GM15510 (cell line): ENCODE results near the gene LPP.

Experiments used
- POLR2A ChIP-seq: IDR thresholded peaks from 3 replicates; pipeline ENCODE4 v1.6.1; 2011; ENCODE audit warnings: borderline replicate concordance; ENCODE audit not compliant: insufficient read length; ENCODE audit errors: extremely low read depth

Gene LPP

DNA sequence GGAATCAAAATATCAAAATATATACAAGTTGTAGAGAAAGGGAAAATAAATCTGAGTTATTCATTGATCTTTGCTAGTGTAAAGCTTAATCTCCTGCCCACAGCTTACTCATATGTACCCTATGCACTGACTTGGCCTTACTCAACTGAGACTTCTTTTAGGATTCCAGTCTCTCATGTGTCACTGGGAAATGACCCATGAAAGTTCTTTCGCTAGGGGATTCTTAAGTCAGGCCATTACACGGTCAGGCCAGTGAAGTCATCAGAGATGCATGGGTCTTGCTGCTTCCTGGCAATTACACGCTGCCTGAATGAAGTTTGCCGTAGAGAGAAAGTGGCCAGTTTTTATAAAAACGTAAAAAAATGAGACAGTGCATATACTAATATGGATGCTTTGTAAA lies 20.7 kb upstream of the LPP start:
- no peak for TF ChIP-seq POLR2A

- no peak for TF ChIP-seq POLR2A
These were observed 20.3 kb upstream of the LPP start for GRCh38 chr3:188133646-188134045.

DNA sequence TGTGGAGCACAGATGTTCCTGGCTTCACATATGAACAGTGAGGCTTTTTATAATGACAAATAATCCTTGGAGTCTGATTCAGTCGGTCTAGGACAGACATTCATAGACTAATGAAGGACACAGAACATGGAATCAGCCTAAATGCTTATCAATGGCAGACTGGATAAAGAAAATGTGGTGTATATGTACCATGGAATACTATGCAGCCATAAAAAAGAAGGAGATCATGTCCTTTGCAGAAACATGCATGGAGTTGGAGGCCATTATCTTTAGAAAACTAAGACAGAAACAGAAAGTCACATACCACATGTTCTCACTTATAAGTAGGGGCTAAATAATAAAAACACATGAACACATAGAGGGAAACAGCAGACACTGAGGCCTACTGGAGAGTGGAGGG lies 19.9 kb upstream of the LPP start:
- TF ChIP-seq POLR2A = no peak

DNA sequence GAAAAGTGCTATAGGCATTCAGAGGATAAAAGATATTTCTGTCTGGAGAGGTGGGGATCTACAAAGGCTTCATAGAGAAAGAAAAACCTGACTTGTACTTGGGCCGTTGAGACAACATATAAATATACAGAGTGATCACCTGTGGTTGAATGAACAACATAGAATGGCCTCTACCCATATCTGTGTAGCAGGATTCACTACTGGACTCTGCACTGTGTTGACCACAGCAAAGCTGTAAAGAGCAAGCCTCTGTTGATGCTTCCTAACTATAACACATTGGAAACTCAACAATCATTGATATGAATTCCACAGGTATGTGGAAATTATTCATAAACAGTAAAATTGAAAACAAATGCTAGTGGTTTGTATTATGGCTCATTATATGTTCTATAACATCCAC lies 19.1 kb upstream of the LPP start:
- TF ChIP-seq POLR2A = no peak

DNA sequence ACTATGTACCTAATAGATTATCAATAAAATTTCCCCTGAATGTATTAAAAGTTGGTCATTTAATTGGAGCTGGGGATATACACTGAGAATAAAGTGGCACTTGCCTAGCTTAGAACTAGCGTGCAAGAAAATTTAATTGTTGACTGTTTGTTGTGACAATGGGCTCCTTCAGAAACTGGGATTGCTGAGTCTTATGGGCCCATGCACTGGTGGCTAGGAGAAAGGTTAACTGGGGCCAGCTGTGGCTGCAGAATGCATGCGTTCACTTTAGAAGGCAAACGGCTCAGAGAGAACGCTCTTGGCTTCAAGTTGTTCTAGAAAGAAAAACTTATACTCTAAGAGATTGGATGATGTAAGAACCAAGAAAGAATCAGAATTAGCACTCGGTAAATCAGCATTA lies 18.7 kb upstream of the LPP start:
- no peak for TF ChIP-seq POLR2A

GRCh38 chr3:188137051-188137450 lies 16.9 kb upstream of the LPP start:
- no peak for TF ChIP-seq POLR2A

GRCh38 chr3:188139466-188139865 lies 14.5 kb upstream of the LPP start:
- no peak for TF ChIP-seq POLR2A

GRCh38 chr3:188146219-188146618 lies 7.7 kb upstream of the LPP start:
- TF ChIP-seq POLR2A = no peak

GRCh38 chr3:188147782-188148181 lies 6.2 kb upstream of the LPP start:
- no peak for TF ChIP-seq POLR2A

GRCh38 chr3:188148318-188148717 lies 5.6 kb upstream of the LPP start:
- TF ChIP-seq POLR2A = no peak

- TF ChIP-seq POLR2A = no peak
These were observed 4.4 kb upstream of the LPP start for GRCh38 chr3:188149587-188149986.

DNA sequence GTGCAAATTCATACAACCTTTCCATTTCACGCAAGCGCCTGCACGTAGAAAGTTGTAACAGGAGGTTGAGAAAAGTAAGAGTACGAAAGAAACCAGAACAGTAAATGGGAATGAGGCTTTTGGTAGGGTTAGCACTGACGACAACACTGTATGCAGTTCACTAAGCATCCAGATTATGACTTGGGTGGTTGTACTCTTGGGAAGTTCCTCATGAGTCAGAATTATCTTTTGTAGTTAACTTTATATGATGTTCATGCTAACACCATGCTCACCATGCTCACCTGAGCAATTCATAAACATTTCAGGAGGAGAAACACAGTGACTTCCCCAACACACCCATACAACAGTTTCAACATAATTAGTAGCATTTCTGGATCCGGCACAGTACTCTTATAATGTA lies 3.0 kb upstream of the LPP start:
- TF ChIP-seq POLR2A = no peak

DNA sequence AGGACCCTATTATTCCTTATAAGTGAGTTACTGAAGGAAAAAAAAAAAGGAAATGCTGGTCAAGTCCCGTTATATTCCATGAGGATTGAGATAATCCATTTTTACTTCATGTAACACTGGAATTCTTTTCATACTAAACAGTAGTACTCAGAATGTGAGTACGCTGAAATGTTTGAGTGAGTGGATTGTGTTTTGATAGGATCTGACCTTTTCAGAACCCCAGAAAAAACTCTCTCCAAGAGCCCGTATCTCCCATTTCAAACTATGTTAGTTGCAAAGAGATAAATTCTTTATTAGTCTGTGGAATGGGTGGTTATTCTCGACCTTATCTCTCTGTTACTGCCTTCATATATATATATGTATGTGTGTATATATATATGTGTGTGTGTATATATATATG lies 2.5 kb upstream of the LPP start:
- TF ChIP-seq POLR2A = no peak

GRCh38 chr3:188152660-188153436 lies 1.1 kb upstream of the LPP start:
- TF ChIP-seq POLR2A = no peak

DNA sequence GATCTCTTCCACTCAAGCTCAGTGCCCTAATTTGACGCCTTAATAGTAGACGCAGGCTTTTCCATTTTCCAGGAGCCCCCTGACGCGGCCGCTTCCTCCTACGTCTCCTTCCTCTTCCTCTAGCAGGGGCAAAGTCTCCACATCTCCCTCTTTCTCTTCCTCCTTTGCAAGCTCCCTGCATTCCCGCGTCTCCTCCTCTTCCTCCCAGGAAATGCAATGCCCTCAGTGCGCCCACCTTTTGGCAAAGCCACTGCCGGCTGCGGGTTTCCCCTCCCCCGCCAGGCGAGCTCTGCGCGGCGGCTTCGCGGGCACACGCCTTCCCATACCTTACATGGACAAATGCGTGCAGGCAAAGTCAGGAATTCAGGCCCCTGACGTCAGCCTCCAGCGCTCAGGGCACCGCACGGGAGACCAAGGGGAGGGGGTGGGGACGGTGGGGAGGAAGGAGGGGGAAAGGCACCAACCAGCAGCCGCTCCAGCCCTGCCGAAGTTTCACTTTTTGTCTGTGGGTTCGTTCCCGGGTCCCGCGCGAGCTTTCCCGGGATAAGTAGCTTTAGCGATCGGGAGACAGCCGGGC lies 432 bp upstream of the LPP start:
- TF ChIP-seq POLR2A = no peak

- no peak for TF ChIP-seq POLR2A
These were observed 1.0 kb downstream of the LPP start for GRCh38 chr3:188154809-188155574.

DNA sequence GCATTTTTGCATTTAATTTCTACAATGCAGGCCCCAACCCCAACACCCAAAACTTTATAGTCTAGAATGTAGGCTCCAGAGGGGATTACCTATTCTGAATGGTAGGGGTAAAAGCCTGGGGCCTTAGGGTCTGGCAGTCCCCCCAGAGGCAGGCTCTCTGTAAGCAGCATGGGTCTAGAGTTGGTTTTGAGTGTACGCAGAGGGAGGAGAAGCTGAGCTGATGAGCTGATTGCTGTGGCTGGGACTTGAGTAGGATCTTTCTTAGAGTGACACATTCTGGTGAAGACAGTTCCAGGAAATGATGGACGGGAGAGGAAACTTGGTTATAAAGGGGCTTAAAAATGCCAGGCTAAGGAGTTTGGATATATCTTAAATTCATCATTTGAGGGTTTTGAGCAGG lies 2.1 kb downstream of the LPP start:
- TF ChIP-seq POLR2A = no peak

- no peak for TF ChIP-seq POLR2A
These were observed 3.5 kb downstream of the LPP start for GRCh38 chr3:188157407-188157806.
